Measurements from ENCODE around the gene C2orf69.

GRCh38 chr2:199940373-199940772 lies 29.3 kb downstream of the C2orf69 start:
- TF ChIP-seq CTCF (IDR thresholded peaks at IDR 0.05; ENCODE audit: poor library complexity) (peak; percentile 48), EZH2 (IDR thresholded peaks at IDR 0.05; ENCODE audit: borderline replicate concordance) (no peak)
